Vagina (tissue), 2 donors: ENCODE results near the gene EIF4H. TPM values are rescaled to one million over a fixed set of nuclear protein-coding genes. Genes with fewer than 3 reads are reported as not detected.
"Not testable (repeated sequence)": the region's sequence is repeated elsewhere in the genome, so short reads cannot be mapped to it uniquely, and the experiment has no call there.

Source experiments
- DNase-seq, 2 donors: peaks; one replicate each; pipeline ENCODE4 v3.0.0-alpha.2; 2017; ENCODE audit errors: extremely low spot score in 2 of 2
- H3K27ac ChIP-seq: fragments of 200-600 bp; sonication (generic); one replicate; pipeline ENCODE4 v1.5.1; 2019
- H3K27me3 ChIP-seq: fragments of 200-600 bp; sonication (generic); one replicate; pipeline ENCODE4 v1.5.1; 2019
- H3K36me3 ChIP-seq, 2 donors: fragments of 200-600 bp; sonication (generic); one replicate each; pipeline ENCODE4 v1.5.1; 2017 to 2019
- H3K4me1 ChIP-seq: fragments of 200-600 bp; sonication (generic); one replicate; pipeline ENCODE4 v1.5.1; 2019
- H3K4me3 ChIP-seq, 2 donors: fragments of 200-600 bp; sonication (generic); 1 replicate in 1 of 2; 2 replicates in 1 of 2; pipeline ENCODE4 v1.5.1; 2016 to 2019
- H3K9me3 ChIP-seq: fragments of 200-600 bp; sonication (generic); one replicate; pipeline ENCODE4 v1.5.1; 2019
- POLR2A ChIP-seq, 2 donors: fragments of 450-650 bp; IDR thresholded peaks; one replicate each; pipeline ENCODE4 v1.6.1; 2017; ENCODE audit warnings: antibody characterized with exemption in 2 of 2, mild to moderate bottlenecking in 2 of 2, moderate library complexity in 2 of 2
- POLR2AphosphoS5 ChIP-seq, 2 donors: sonication (generic); formaldehyde crosslinking; IDR thresholded peaks; one replicate each; pipeline ENCODE4 v1.9.0; 2017; ENCODE audit warnings: antibody characterized with exemption in 2 of 2, mild to moderate bottlenecking in 2 of 2, low read depth in 1 of 2; ENCODE audit not compliant: insufficient read depth in 1 of 2
- intact Hi-C: fragments of 100-400 bp; cut with DNase I; formaldehyde crosslinking; loops from one replicate; pipeline ENCODE4 v1.15.1; 2023
- total RNA-seq: library from RNA; depleted of rRNA; stranded (reverse); fragments of >200 nt; gene quantifications from one replicate; pipeline ENCODE4 v1.2.3, GENCODE V29; 2016
- TF ChIP-seq, protein P1 (sequence below), 3 experiments: fragments of 450-650 bp in 2 of 3; fragments of 200-600 bp in 1 of 3; sonication (generic) in 1 of 3; IDR thresholded peaks; one replicate each; pipeline ENCODE4 v1.5.1; 2017 to 2019; ENCODE audit warnings: antibody characterized with exemption in 3 of 3, mild to moderate bottlenecking in 2 of 3, moderate library complexity in 2 of 3

Gene EIF4H
- total RNA-seq, 1 donor from 2014 or later, result 139 TPM

DNA sequence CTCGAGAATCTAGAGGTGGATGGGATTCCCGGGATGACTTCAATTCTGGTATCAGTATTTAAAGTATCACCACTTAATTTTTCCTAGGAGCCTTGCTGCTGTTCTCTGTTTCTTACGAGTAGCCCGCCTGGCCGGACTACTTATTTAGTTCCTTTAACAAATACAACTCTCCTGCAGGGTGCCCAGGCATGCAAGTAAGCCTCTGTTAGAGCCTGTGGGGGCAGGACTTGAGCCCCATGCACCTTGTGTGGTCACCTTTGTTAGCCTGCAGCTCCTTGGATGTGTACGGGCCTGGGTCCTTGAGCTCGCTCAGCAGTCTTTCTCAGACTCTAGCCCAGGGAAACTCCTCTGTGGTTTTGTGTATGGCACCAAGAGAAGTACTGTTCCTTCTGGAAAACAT, 16.1 kb downstream of the EIF4H start:
- intact Hi-C loops, result no loop called here
- no peak for DNase-seq
- H3K4me3 ChIP-seq, result no peak overlapping the region
- H3K36me3 ChIP-seq, result peaks cover 0 to 75% of the 10 kb centered on the region in 2 donors
- H3K4me1 ChIP-seq, result peaks cover 32% of the 10 kb centered on the region
- no peak overlapping the region for H3K27ac ChIP-seq
- no peaks in the 10 kb centered on the region for H3K9me3 ChIP-seq
- H3K27me3 ChIP-seq, result no peaks in the 10 kb centered on the region
- TF ChIP-seq, protein P1, sequence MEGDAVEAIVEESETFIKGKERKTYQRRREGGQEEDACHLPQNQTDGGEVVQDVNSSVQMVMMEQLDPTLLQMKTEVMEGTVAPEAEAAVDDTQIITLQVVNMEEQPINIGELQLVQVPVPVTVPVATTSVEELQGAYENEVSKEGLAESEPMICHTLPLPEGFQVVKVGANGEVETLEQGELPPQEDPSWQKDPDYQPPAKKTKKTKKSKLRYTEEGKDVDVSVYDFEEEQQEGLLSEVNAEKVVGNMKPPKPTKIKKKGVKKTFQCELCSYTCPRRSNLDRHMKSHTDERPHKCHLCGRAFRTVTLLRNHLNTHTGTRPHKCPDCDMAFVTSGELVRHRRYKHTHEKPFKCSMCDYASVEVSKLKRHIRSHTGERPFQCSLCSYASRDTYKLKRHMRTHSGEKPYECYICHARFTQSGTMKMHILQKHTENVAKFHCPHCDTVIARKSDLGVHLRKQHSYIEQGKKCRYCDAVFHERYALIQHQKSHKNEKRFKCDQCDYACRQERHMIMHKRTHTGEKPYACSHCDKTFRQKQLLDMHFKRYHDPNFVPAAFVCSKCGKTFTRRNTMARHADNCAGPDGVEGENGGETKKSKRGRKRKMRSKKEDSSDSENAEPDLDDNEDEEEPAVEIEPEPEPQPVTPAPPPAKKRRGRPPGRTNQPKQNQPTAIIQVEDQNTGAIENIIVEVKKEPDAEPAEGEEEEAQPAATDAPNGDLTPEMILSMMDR (IDR thresholded peaks at IDR 0.05), result no peak
- no peak for TF ChIP-seq POLR2A (IDR thresholded peaks at IDR 0.05)
- no peak for TF ChIP-seq POLR2AphosphoS5 (IDR thresholded peaks at IDR 0.05; ENCODE audit: insufficient read depth in 1 of 2, low read depth in 1 of 2)

DNA sequence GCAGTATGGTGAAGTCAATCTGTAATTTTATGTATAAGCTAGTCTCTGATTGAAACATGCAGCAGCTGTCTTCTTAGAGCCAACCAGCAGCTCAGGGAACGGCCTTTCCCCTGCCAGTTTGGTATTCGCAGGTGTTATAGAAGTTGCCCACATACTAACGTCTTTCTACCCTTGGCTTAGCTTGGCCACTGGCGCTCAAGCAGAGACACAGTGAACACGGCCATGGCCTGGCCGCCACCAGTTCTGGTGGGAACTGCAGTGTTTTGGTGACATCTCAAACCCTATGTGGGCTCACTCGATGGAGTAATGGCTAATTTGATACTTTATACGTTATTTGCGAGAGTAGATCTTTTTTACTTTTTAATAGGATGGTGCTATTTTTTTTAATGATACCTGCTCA, 17.1 kb downstream of the EIF4H start:
- no peak for DNase-seq

DNA sequence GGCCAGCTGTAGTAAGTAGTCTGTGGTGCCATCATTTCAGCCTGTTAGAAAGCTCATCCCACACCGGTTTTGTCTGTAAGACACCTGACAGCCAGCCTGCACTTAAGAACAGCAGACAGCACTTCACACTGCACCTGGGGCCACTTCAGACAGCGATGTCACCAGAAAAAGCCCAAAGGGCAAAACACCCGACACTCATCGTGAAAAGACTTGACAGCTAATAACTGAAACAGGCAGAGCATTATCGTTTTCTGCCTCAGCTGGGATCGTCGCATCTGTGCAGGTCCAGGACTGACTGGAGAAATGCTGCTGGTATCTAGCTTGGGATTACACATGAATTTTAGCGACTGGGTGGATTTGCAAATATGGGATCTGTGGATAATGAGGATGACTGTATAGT, 18.9 kb downstream of the EIF4H start:
- H3K9me3 ChIP-seq, result no peaks in the 10 kb centered on the region
- H3K4me1 ChIP-seq, result peaks cover 7% of the 10 kb centered on the region
- peaks cover 0 to 78% of the 10 kb centered on the region in 2 donors for H3K36me3 ChIP-seq
- H3K27ac ChIP-seq, result no peak overlapping the region
- no peaks in the 10 kb centered on the region for H3K27me3 ChIP-seq
- DNase-seq, result no peak
- TF ChIP-seq, protein P1 (IDR thresholded peaks at IDR 0.05), result no peak
- no peak for TF ChIP-seq POLR2A (IDR thresholded peaks at IDR 0.05)
- no peak for TF ChIP-seq POLR2AphosphoS5 (IDR thresholded peaks at IDR 0.05; ENCODE audit: insufficient read depth in 1 of 2, low read depth in 1 of 2)
- intact Hi-C loops, result no loop called here
- H3K4me3 ChIP-seq, result no peak overlapping the region

More for the DNA sequence above, 17.1 kb downstream of the EIF4H start:
- intact Hi-C loops, result no loop called here
- TF ChIP-seq, protein P1 (IDR thresholded peaks at IDR 0.05), result no peak
- H3K4me3 ChIP-seq, result no peak overlapping the region
- no peak overlapping the region for H3K27ac ChIP-seq
- peaks cover 0 to 75% of the 10 kb centered on the region in 2 donors for H3K36me3 ChIP-seq
- no peaks in the 10 kb centered on the region for H3K27me3 ChIP-seq
- H3K9me3 ChIP-seq, result no peaks in the 10 kb centered on the region
- H3K4me1 ChIP-seq, result peaks cover 22% of the 10 kb centered on the region

DNA sequence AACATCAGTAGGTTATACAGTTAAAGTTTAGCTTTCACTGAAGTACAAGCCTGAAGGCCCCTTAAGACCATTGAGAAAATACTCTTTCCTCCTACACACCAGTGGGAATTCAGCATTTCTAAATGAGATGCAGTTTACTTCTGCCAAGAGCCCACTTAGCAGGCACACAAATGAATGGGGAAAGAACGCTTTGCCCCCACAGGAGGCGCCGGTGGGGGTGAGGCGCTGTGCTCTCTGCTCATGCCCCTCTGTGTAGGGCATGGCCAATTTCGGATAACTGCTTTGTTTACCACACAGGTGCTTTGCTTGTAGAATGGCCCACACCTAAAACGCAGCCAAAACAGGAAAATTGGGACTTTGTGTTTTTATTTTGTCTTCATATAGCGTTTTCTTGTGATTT, 19.8 kb downstream of the EIF4H start:
- Histone ChIP-seq H3K9me3 (no peaks in the 10 kb centered on the region), H3K27ac (no peak overlapping the region), H3K4me3 (no peak overlapping the region), H3K27me3 (no peaks in the 10 kb centered on the region), H3K36me3 (peaks cover 0 to 69% of the 10 kb centered on the region in 2 donors), H3K4me1 (no peaks in the 10 kb centered on the region)
- no peak for DNase-seq
- TF ChIP-seq, protein P1 (IDR thresholded peaks at IDR 0.05), result no peak
- no peak for TF ChIP-seq POLR2AphosphoS5 (IDR thresholded peaks at IDR 0.05; ENCODE audit: insufficient read depth in 1 of 2, low read depth in 1 of 2)
- no peak for TF ChIP-seq POLR2A (IDR thresholded peaks at IDR 0.05)
- intact Hi-C loops, result no loop called here

DNA sequence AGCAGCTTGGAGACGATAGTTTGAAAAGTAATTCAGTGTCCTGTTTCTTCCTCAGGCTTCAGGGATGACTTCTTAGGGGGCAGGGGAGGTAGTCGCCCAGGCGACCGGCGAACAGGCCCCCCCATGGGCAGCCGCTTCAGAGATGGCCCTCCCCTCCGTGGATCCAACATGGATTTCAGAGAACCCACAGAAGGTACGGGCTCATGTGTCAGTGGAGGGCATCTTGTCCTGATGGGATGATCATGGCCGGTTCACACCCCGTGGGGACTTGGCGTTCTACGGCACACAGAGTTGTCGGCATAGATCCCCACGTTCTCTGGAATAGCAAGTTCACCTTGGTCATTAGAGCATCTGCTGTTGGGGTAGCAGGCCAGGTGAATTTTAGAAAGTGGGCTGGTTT, 20.5 kb downstream of the EIF4H start:
- no peaks in the 10 kb centered on the region for H3K9me3 ChIP-seq
- intact Hi-C loops, result no loop called here
- no peak overlapping the region for H3K4me3 ChIP-seq
- no peak overlapping the region for H3K27ac ChIP-seq
- no peaks in the 10 kb centered on the region for H3K27me3 ChIP-seq
- no peak for TF ChIP-seq POLR2AphosphoS5 (IDR thresholded peaks at IDR 0.05; ENCODE audit: insufficient read depth in 1 of 2, low read depth in 1 of 2)
- TF ChIP-seq, protein P1 (IDR thresholded peaks at IDR 0.05), result no peak
- no peak for TF ChIP-seq POLR2A (IDR thresholded peaks at IDR 0.05)
- H3K4me1 ChIP-seq, result no peaks in the 10 kb centered on the region
- peaks cover 0 to 61% of the 10 kb centered on the region in 2 donors for H3K36me3 ChIP-seq
- no peak for DNase-seq

- H3K27me3 ChIP-seq, H3K9me3 ChIP-seq, H3K4me1 ChIP-seq, DNase-seq, H3K27ac ChIP-seq, intact Hi-C loops, H3K4me3 ChIP-seq: not testable (repeated sequence)
- peaks cover 0 to 55% of the 10 kb centered on the region in 2 donors for H3K36me3 ChIP-seq
Observed at GRCh38 chr7:74195139-74195860, 21.1 kb downstream of the EIF4H start.

GRCh38 chr7:74195968-74196654, 22.0 kb downstream of the EIF4H start:
- H3K9me3 ChIP-seq, H3K27me3 ChIP-seq, H3K27ac ChIP-seq, H3K4me1 ChIP-seq, DNase-seq, H3K4me3 ChIP-seq, intact Hi-C loops: not testable (repeated sequence)
- peaks cover 0 to 47% of the 10 kb centered on the region in 2 donors for H3K36me3 ChIP-seq
